ENCODE results near the gene F8A1.
"Not testable (repeated sequence)": the region's sequence is repeated elsewhere in the genome, so short reads cannot be mapped to it uniquely, and the experiment has no call there.

The F8A1 gene

GRCh38 chrX:154890990-154891639 is 5.0 kb downstream of the F8A1 start:
- TF ChIP-seq, protein P1, sequence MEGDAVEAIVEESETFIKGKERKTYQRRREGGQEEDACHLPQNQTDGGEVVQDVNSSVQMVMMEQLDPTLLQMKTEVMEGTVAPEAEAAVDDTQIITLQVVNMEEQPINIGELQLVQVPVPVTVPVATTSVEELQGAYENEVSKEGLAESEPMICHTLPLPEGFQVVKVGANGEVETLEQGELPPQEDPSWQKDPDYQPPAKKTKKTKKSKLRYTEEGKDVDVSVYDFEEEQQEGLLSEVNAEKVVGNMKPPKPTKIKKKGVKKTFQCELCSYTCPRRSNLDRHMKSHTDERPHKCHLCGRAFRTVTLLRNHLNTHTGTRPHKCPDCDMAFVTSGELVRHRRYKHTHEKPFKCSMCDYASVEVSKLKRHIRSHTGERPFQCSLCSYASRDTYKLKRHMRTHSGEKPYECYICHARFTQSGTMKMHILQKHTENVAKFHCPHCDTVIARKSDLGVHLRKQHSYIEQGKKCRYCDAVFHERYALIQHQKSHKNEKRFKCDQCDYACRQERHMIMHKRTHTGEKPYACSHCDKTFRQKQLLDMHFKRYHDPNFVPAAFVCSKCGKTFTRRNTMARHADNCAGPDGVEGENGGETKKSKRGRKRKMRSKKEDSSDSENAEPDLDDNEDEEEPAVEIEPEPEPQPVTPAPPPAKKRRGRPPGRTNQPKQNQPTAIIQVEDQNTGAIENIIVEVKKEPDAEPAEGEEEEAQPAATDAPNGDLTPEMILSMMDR (IDR thresholded peaks at IDR 0.05), result no peak
- no peak for TF ChIP-seq ZFX (IDR thresholded peaks at IDR 0.05; ENCODE audit: borderline replicate concordance)
- no peak overlapping the region for H3K27ac ChIP-seq

GRCh38 chrX:154892296-154892695 is 6.1 kb downstream of the F8A1 start:
- H3K27ac ChIP-seq, result no peak overlapping the region
- TF ChIP-seq ZFX (IDR thresholded peaks at IDR 0.05; ENCODE audit: borderline replicate concordance), result no peak
- TF ChIP-seq, protein P1 (IDR thresholded peaks at IDR 0.05), result no peak

DNA sequence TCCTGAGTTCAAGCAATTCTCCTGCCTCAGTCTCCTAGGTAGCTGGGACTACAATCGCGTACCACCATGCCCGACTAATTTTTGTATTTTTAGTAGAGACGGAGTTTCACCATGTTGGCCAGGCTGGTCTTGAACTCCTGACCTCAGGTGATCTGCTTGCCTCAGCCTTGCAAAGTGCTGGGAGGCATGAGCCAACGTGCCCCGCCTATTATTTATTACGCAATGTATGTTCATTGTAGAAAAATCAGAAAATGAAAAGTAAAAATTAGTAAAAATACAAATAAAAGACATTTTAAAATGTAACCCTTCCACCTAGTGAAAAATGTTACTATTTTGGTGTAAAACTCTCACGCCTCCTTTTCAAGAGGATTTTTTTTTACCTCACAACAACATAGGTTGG is 14.2 kb downstream of the F8A1 start:
- TF ChIP-seq, protein P1 (IDR thresholded peaks at IDR 0.05), result no peak
- no peak for TF ChIP-seq ZFX (IDR thresholded peaks at IDR 0.05; ENCODE audit: borderline replicate concordance)

DNA sequence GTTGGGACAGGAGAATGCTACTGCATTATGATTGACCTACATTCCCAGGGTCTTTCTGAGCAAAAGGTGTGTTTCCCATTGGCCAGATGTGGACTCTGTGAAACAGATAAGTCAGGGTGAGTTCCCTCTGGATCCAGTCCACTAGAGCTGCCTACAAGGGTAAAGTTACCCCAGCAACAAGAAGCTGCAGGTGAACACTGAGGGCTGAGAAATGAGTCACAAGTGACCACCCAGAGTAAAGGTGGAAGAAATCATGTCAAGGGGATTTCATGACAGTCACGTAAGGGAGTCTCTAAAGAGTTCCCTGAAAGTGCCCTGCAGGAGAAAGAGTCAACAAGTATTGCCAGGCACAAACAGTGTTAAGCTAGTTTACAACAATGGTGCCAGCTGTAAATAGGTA is 16.3 kb downstream of the F8A1 start:
- no peak overlapping the region for H3K27ac ChIP-seq
- TF ChIP-seq, protein P1 (IDR thresholded peaks at IDR 0.05), result no peak
- no peak for TF ChIP-seq ZFX (IDR thresholded peaks at IDR 0.05; ENCODE audit: borderline replicate concordance)

More for the DNA sequence above, 14.2 kb downstream of the F8A1 start:
- no peak overlapping the region for H3K27ac ChIP-seq

DNA sequence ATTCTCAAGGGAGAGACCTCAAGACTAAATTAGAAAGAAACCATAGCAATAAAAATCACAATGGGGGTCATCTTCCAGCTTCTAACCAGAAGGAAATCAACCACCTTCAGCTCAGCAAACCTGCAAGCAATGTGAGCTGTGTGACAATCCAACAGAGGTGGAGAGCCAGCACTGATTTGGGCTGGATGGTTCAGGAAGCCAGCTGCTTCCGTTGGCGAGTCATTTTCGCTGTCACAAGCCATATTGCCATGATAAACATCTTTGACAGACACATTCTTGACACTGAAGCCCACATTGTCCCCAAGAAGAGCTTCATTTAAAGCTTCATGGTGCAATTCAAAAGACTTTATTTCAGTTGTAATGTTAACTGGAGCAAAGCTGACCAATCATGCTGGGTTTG is 22.7 kb downstream of the F8A1 start:
- no peak for TF ChIP-seq ZFX (IDR thresholded peaks at IDR 0.05; ENCODE audit: borderline replicate concordance)
- TF ChIP-seq, protein P1 (IDR thresholded peaks at IDR 0.05), result no peak

DNA sequence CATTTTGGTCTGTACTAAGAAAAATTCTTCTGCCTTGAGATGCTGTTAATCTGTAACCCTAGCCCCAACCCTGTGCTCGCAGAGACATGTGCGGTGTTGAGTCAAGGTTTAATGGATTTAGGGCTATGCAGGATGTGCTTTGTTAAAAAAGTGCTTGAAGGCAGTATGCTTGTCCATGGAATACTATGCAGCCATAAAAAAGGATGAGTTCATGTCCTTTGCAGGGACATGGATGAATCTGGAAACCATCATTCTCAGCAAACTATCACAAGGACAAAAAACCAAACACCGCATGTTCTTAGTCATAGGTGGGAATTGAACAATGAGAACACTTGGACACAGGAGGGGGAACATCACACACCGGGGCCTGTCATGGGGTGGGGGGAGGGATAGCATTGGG is 23.9 kb downstream of the F8A1 start:
- H3K27ac ChIP-seq, result not testable (repeated sequence)

More for the DNA sequence above, 22.7 kb downstream of the F8A1 start:
- H3K27ac ChIP-seq, result no peak overlapping the region

GRCh38 chrX:154910528-154910927 is 24.4 kb downstream of the F8A1 start:
- H3K27ac ChIP-seq, result not testable (repeated sequence)

DNA sequence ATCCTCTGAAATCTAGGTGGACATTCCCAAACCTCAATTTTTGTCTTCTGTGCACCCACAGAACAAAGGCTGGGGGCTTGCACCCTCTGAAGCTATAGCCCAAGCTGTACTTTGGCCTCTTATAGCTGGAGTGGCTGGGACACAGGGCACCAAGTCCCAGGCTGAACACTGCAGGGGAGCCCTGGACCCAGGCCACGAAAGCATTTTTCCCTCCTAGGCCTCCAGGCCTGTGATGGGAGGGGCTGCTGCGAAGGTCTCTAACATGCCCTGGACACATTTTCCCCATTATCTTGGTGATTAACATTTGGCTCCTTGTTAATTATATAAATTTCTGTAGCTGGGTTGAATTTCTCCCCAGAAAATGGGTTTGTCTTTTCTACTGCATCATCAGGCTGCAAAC is 27.9 kb downstream of the F8A1 start:
- TF ChIP-seq ZFX (IDR thresholded peaks at IDR 0.05; ENCODE audit: borderline replicate concordance), result no peak
- TF ChIP-seq, protein P1 (IDR thresholded peaks at IDR 0.05), result no peak
- no peak overlapping the region for H3K27ac ChIP-seq
